HCT116 (cell line): ENCODE data around the gene CC2D1A. TPM values are rescaled to one million over a fixed set of nuclear protein-coding genes. Genes with fewer than 3 reads are reported as not detected.

Experiments
- ATAC-seq: fragments of 200-7000 bp; cut with Tn5 transposase; 2 replicates; pipeline ENCODE4 v1.9.1; 2020; ENCODE audit warnings: mild to moderate bottlenecking, moderate library complexity
- BruUV-seq: library from RNA; stranded (reverse); fragments of 400-500 nt; replicated peaks from 2 replicates; lab custom pipeline; 2021; lab: Mats Ljungman, UMichigan
- CTCF ChIA-PET: fragments of 300-600 bp; sonication (Branson Sonifier 250); formaldehyde crosslinking; loops from one replicate; lab custom pipeline; 2021; ENCODE audit warnings: antibody characterized with exemption; lab: Charles Lee
- POLR2A ChIA-PET: fragments of 300-600, 350-600 bp; sonication (Branson Sonifier 250); formaldehyde crosslinking; loops from one replicate; lab custom pipeline; 2021; ENCODE audit warnings: antibody characterized with exemption; lab: Charles Lee
- RAD21 ChIA-PET, 2 experiments: fragments of 300-600 bp; sonication (Branson Sonifier 250); formaldehyde crosslinking; loops; one replicate each; lab custom pipeline; 2023; ENCODE audit warnings: low total read pairs in 2 of 2; ENCODE audit not compliant: uncharacterized antibody in 2 of 2, unreplicated experiment in 2 of 2, low non-redundant PET in 1 of 2; lab: Charles Lee
- DNase-seq: peaks from one replicate; pipeline ENCODE4 v3.0.0-alpha.2; 2010; ENCODE audit warnings: low read depth, low spot score
- H2AFZ ChIP-seq: fragments of 200-600 bp; shearing (Covaris generic), sonication (generic); 2 replicates; pipeline ENCODE4 v1.6.1; 2017; ENCODE audit warnings: low read depth, mixed run types, mixed read lengths, antibody characterized with exemption, low read length; ENCODE audit not compliant: poor library complexity, severe bottlenecking
- H3K27ac ChIP-seq: 2 replicates; pipeline ENCODE4 v1.5.1; 2012; ENCODE audit warnings: low read depth, low read length
- H3K27me3 ChIP-seq: fragments of 200-600 bp; sonication (generic); 2 replicates; pipeline ENCODE4 v1.6.1; 2016; ENCODE audit warnings: mixed run types, low read length, mixed read lengths; ENCODE audit not compliant: insufficient read depth
- H3K36me3 ChIP-seq, 2 experiments: fragments of 200-500 bp in 1 of 2; fragments of 200-600 bp in 1 of 2; sonication (Bioruptor generic) in 1 of 2; sonication (generic) in 1 of 2; 2 replicates each; pipeline versions ENCODE4 v1.5.1 to v1.6.1; 2014 to 2016; ENCODE audit warnings: low read length in 2 of 2, inconsistent platforms in 1 of 2, mixed read lengths in 1 of 2, mixed run types in 1 of 2; ENCODE audit not compliant: insufficient read depth in 2 of 2, control insufficient read depth in 1 of 2
- H3K4me1 ChIP-seq, 2 experiments: fragments of 200-600 bp in 1 of 2; sonication (generic) in 1 of 2; 2 replicates each; pipeline versions ENCODE4 v1.5.1 to v1.6.1; 2012 to 2017; ENCODE audit warnings: low read length in 2 of 2, inconsistent platforms in 1 of 2, mild to moderate bottlenecking in 1 of 2, mixed read lengths in 1 of 2, mixed run types in 1 of 2, moderate library complexity in 1 of 2; ENCODE audit not compliant: insufficient read depth in 2 of 2, control insufficient read depth in 1 of 2
- H3K4me2 ChIP-seq: fragments of 200-600 bp; sonication (generic); 2 replicates; pipeline ENCODE4 v1.6.1; 2017; ENCODE audit warnings: mixed run types, low read length, mixed read lengths
- H3K4me3 ChIP-seq, 2 experiments: fragments of 200-600 bp in 1 of 2; sonication (generic) in 1 of 2; replicated peaks in 1 of 2; 2 replicates each; pipeline ENCODE4 v1.5.1; 2011 to 2016; ENCODE audit warnings: low read length in 2 of 2, control low read depth in 1 of 2, low read depth in 1 of 2, mild to moderate bottlenecking in 1 of 2, mixed read lengths in 1 of 2, mixed run types in 1 of 2
- H3K79me2 ChIP-seq: fragments of 200-600 bp; sonication (generic); 2 replicates; pipeline ENCODE4 v1.6.1; 2017; ENCODE audit warnings: mild to moderate bottlenecking, mixed run types, low read length, moderate library complexity, mixed read lengths; ENCODE audit not compliant: insufficient read depth
- H3K9ac ChIP-seq: fragments of 200-600 bp; sonication (generic); 2 replicates; pipeline ENCODE4 v1.6.1; 2016; ENCODE audit warnings: low read length, mixed read lengths
- H3K9me2 ChIP-seq: fragments of 200-600 bp; sonication (generic), shearing (Covaris generic); 2 replicates; pipeline ENCODE4 v1.6.1; 2017; ENCODE audit warnings: mixed run types, mild to moderate bottlenecking, moderate library complexity; ENCODE audit not compliant: insufficient read depth
- H3K9me3 ChIP-seq, 2 experiments: fragments of 200-500 bp in 1 of 2; fragments of 200-600 bp in 1 of 2; sonication (Bioruptor generic) in 1 of 2; sonication (generic) in 1 of 2; 2 replicates each; pipeline ENCODE4 v1.6.1; 2014 to 2017; ENCODE audit warnings: low read length in 2 of 2, mixed read lengths in 2 of 2, inconsistent platforms in 1 of 2, low read depth in 1 of 2, mild to moderate bottlenecking in 1 of 2, mixed run types in 1 of 2, moderate library complexity in 1 of 2; ENCODE audit not compliant: control insufficient read depth in 1 of 2, insufficient read depth in 1 of 2
- H4K20me1 ChIP-seq: fragments of 200-600 bp; sonication (generic), shearing (Covaris generic); 2 replicates; pipeline ENCODE4 v1.6.1; 2017; ENCODE audit warnings: mixed run types, mild to moderate bottlenecking, moderate library complexity; ENCODE audit not compliant: insufficient read depth
- CBX3 ChIP-seq: IDR thresholded peaks from 2 replicates; pipeline ENCODE4 v1.6.1; 2012; ENCODE audit warnings: low read depth
- CTCF ChIP-seq, 3 experiments: fragments of 200-600 bp in 1 of 3; sonication (generic) in 1 of 3; IDR thresholded peaks in 2 of 3; conservative IDR thresholded peaks in 1 of 3; 2 replicates each; pipeline ENCODE4 v1.5.1; 2012 to 2017; ENCODE audit warnings: low read depth in 2 of 3, low read length in 2 of 3, antibody characterized with exemption in 1 of 3, borderline replicate concordance in 1 of 3, control low read depth in 1 of 3, mild to moderate bottlenecking in 1 of 3, mixed read lengths in 1 of 3, mixed run types in 1 of 3, moderate library complexity in 1 of 3; ENCODE audit not compliant: insufficient read depth in 1 of 3
- ZNF274 ChIP-seq: fragments of 200-500 bp; sonication (Bioruptor generic); IDR thresholded peaks from 2 replicates; pipeline ENCODE4 v1.6.1; 2014; ENCODE audit warnings: mild to moderate bottlenecking, low read depth, low read length, inconsistent platforms
- intact Hi-C: fragments of 100-400 bp; cut with micrococcal nuclease; formaldehyde crosslinking; loops from 2 replicates; pipeline ENCODE4 v1.10.0; 2022
- total RNA-seq: library from RNA; stranded (reverse); gene quantifications from one replicate; pipeline ENCODE4 v1.2.1, GENCODE V29; 2021; ENCODE audit not compliant: unreplicated experiment

The CC2D1A gene
- total RNA-seq, 1 experiment from 2014 or later: 51.5 TPM

GRCh38 chr19:13864046-13864666 lies 41.8 kb upstream of the CC2D1A start:
- no peak for DNase-seq
- Histone ChIP-seq H3K4me1 (peaks cover 23 to 45% of the 10 kb centered on the region in 2 experiments), H3K79me2 (no peaks in the 10 kb centered on the region)
- TF ChIP-seq CBX3 (no peak), ZNF274 (no peak), CTCF (IDR thresholded peaks at IDR 0.05 in 2 of 3, conservative IDR thresholded peaks at IDR 0.05 in 1 of 3; ENCODE audit: borderline replicate concordance in 1 of 3, insufficient read depth in 1 of 3, low read depth in 2 of 3, low read length in 2 of 3) (no peak)
- TF ChIP-seq, all 23 proteins: peak for 0
- CTCF ChIA-PET: interaction anchor here (2.5 to 3.1 kb wide), 3 partner anchors 8 to 143 kb away, joined by 10 to 25 read pairs (median 17); no protein-coding TSS in a partner anchor
- Histone ChIP-seq H4K20me1 (no peaks in the 10 kb centered on the region), H3K9me3 (no peaks in the 10 kb centered on the region), H3K4me2 (no peak overlapping the region), H3K9ac (no peak overlapping the region), H3K4me3 (no peak overlapping the region), H3K36me3 (no peaks in the 10 kb centered on the region), H3K9me2 (no peaks in the 10 kb centered on the region), H3K27ac (no peak overlapping the region), H3K27me3 (no peaks in the 10 kb centered on the region), H2AFZ (no peak overlapping the region)
- POLR2A ChIA-PET: interaction anchor here (3.8 kb wide), 1 partner anchor 11 kb away, joined by 21 read pairs; no protein-coding TSS in a partner anchor
- intact Hi-C loops: no loop called here
- BruUV-seq: no TSS peak
- no peak for ATAC-seq
- RAD21 ChIA-PET: interaction anchor here in 1 of 2 experiments (0.7 to 2.3 kb wide), 2 partner anchors 28 to 40 kb away, joined by 4 to 6 read pairs; no protein-coding TSS in a partner anchor
